Transverse colon (tissue), 4 donors: ENCODE data around the gene NUCKS1.

ENCODE experiments used
- POLR2AphosphoS5 ChIP-seq, 3 donors: sonication (generic); formaldehyde crosslinking; IDR thresholded peaks; one replicate each; pipeline ENCODE4 v1.6.1; 2016; ENCODE audit warnings: antibody characterized with exemption in 3 of 3
- TF ChIP-seq, protein P1 (sequence below), 5 experiments: fragments of 200-600 bp in 3 of 5; fragments of 450-650 bp in 2 of 5; sonication (generic) in 3 of 5; IDR thresholded peaks; 1 replicate in 2 of 5; 2 replicates in 3 of 5; pipeline ENCODE4 v1.5.1; 2016 to 2017; ENCODE audit warnings: antibody characterized with exemption in 5 of 5, inconsistent platforms in 3 of 5, mild to moderate bottlenecking in 2 of 5, moderate library complexity in 1 of 5

DNA sequence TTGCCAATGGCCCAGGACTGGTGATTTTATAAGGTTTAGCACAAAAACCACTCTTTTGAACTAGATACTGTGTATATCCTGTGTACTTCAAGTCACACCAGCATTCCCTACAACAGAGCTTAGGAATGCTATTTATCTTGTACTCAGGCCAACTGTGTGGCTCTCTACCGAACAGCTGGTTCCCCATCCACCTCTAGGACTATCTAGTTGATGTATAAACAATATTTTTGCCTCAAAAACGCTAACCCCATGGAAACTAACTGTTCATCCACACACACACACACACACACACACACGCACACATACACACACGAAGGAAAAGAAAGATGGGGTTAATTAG lies 41.0 kb downstream of the NUCKS1 start:
- TF ChIP-seq, protein P1, sequence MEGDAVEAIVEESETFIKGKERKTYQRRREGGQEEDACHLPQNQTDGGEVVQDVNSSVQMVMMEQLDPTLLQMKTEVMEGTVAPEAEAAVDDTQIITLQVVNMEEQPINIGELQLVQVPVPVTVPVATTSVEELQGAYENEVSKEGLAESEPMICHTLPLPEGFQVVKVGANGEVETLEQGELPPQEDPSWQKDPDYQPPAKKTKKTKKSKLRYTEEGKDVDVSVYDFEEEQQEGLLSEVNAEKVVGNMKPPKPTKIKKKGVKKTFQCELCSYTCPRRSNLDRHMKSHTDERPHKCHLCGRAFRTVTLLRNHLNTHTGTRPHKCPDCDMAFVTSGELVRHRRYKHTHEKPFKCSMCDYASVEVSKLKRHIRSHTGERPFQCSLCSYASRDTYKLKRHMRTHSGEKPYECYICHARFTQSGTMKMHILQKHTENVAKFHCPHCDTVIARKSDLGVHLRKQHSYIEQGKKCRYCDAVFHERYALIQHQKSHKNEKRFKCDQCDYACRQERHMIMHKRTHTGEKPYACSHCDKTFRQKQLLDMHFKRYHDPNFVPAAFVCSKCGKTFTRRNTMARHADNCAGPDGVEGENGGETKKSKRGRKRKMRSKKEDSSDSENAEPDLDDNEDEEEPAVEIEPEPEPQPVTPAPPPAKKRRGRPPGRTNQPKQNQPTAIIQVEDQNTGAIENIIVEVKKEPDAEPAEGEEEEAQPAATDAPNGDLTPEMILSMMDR (IDR thresholded peaks at IDR 0.05), result no peak
- TF ChIP-seq POLR2AphosphoS5 (IDR thresholded peaks at IDR 0.05), result no peak
